NB4 (cell line): ENCODE data around the gene TAGLN.

Experiments
- CTCF ChIP-seq: IDR thresholded peaks from one replicate; pipeline ENCODE4 v1.5.1; 2012; ENCODE audit warnings: low read depth, low read length
- MYC ChIP-seq: IDR thresholded peaks from 2 replicates; pipeline ENCODE4 v1.6.1; 2011; ENCODE audit warnings: low read depth, low read length
- POLR2A ChIP-seq: IDR thresholded peaks from 2 replicates; pipeline ENCODE4 v1.6.1; 2011; ENCODE audit warnings: mild to moderate bottlenecking; ENCODE audit not compliant: insufficient read length; ENCODE audit errors: extremely low read depth
- TF ChIP-seq, protein P1 (sequence below): IDR thresholded peaks from 2 replicates; pipeline ENCODE4 v1.6.1; 2011; ENCODE audit warnings: low read depth, low read length

- TF ChIP-seq MYC = no peak
- TF ChIP-seq CTCF = no peak
- no peak for TF ChIP-seq POLR2A
- TF ChIP-seq, protein P1, sequence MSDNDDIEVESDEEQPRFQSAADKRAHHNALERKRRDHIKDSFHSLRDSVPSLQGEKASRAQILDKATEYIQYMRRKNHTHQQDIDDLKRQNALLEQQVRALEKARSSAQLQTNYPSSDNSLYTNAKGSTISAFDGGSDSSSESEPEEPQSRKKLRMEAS = no peak
These were observed 49.2 kb downstream of the TAGLN start for GRCh38 chr11:117248341-117248740.
